ENCODE results near the gene CAMKV. TPM values are rescaled to one million over a fixed set of nuclear protein-coding genes. Genes with fewer than 3 reads are reported as not detected.

CAMKV gene
- total and polyA plus RNA-seq, 10 of the 15 experiments (the other 5 are each of a cell fraction or from before 2014, with no cell fraction given): 0.06 to 0.20 TPM; not detected in 8

- TF ChIP-seq ZNF592 (IDR thresholded peaks at IDR 0.05): no peak
- TF ChIP-seq RAD51 (IDR thresholded peaks at IDR 0.05): no peak
- no peak for TF ChIP-seq CEBPZ (IDR thresholded peaks at IDR 0.05; ENCODE audit: low read depth, low read length)
- TF ChIP-seq SIN3A (IDR thresholded peaks at IDR 0.05; ENCODE audit: low read depth, low read length): no peak
- TF ChIP-seq MYB (IDR thresholded peaks at IDR 0.05; ENCODE audit: borderline replicate concordance, low read depth, low read length): no peak
- TF ChIP-seq, protein P1, sequence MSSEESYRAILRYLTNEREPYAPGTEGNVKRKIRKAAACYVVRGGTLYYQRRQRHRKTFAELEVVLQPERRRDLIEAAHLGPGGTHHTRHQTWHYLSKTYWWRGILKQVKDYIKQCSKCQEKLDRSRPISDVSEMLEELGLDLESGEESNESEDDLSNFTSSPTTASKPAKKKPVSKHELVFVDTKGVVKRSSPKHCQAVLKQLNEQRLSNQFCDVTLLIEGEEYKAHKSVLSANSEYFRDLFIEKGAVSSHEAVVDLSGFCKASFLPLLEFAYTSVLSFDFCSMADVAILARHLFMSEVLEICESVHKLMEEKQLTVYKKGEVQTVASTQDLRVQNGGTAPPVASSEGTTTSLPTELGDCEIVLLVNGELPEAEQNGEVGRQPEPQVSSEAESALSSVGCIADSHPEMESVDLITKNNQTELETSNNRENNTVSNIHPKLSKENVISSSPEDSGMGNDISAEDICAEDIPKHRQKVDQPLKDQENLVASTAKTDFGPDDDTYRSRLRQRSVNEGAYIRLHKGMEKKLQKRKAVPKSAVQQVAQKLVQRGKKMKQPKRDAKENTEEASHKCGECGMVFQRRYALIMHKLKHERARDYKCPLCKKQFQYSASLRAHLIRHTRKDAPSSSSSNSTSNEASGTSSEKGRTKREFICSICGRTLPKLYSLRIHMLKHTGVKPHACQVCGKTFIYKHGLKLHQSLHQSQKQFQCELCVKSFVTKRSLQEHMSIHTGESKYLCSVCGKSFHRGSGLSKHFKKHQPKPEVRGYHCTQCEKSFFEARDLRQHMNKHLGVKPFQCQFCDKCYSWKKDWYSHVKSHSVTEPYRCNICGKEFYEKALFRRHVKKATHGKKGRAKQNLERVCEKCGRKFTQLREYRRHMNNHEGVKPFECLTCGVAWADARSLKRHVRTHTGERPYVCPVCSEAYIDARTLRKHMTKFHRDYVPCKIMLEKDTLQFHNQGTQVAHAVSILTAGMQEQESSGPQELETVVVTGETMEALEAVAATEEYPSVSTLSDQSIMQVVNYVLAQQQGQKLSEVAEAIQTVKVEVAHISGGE (CRISPR knock-in tag; IDR thresholded peaks at IDR 0.05): no peak
- TF ChIP-seq ZNF207 (IDR thresholded peaks at IDR 0.05; ENCODE audit: borderline replicate concordance): no peak
- no peak for TF ChIP-seq MTA2 (IDR thresholded peaks at IDR 0.05; ENCODE audit: low read depth)
- no peak for TF ChIP-seq PAX8 (IDR thresholded peaks at IDR 0.05)
- TF ChIP-seq KDM1A (IDR thresholded peaks at IDR 0.05; ENCODE audit: borderline replicate concordance): no peak
- no peak for TF ChIP-seq SP1 (IDR thresholded peaks at IDR 0.05; ENCODE audit: low read depth, low read length)
- no peak for TF ChIP-seq BACH1 (IDR thresholded peaks at IDR 0.05; ENCODE audit: borderline replicate concordance)
Observed at GRCh38 chr3:49895791-49896190, 26.1 kb upstream of the CAMKV start (continued).

All from GM12878 (cell line).